Neural cell (in vitro differentiated cells): ENCODE results near the gene MAML2. TPM values are rescaled to one million over a fixed set of nuclear protein-coding genes. Genes with fewer than 3 reads are reported as not detected.

ENCODE experiments used
- H2AFZ ChIP-seq: fragments of 200-600, 300-800 bp; sonication (generic), shearing (Covaris generic); 2 replicates; pipeline ENCODE4 v1.6.0; 2014; ENCODE audit warnings: low read depth, mild to moderate bottlenecking, antibody characterized with exemption, low read length, moderate library complexity
- H3F3A ChIP-seq: fragments of 200-600 bp; shearing (Covaris generic); 2 replicates; pipeline ENCODE4 v1.6.1; 2016; ENCODE audit warnings: mild to moderate bottlenecking, moderate library complexity, mixed read lengths, antibody characterized with exemption, low read length; ENCODE audit not compliant: insufficient read depth, poor library complexity, severe bottlenecking
- H3K27ac ChIP-seq: fragments of 200-600, 300-800 bp; sonication (generic), shearing (Covaris generic); 2 replicates; pipeline ENCODE4 v1.5.1; 2014; ENCODE audit warnings: mild to moderate bottlenecking, low read length, moderate library complexity
- H3K27me3 ChIP-seq: fragments of 300-800, 200-600 bp; sonication (generic), shearing (Covaris generic); 2 replicates; pipeline ENCODE4 v1.6.0; 2014; ENCODE audit warnings: mild to moderate bottlenecking, low read depth, low read length, moderate library complexity; ENCODE audit not compliant: insufficient read depth
- H3K36me3 ChIP-seq: fragments of 300-800, 200-600 bp; sonication (generic), shearing (Covaris generic); 2 replicates; pipeline ENCODE4 v1.5.1; 2014; ENCODE audit warnings: mild to moderate bottlenecking, antibody characterized with exemption, low read length, moderate library complexity; ENCODE audit not compliant: insufficient read depth
- H3K4me2 ChIP-seq: fragments of 300-800, 200-600 bp; sonication (generic), shearing (Covaris generic); 2 replicates; pipeline ENCODE4 v1.6.0; 2014; ENCODE audit warnings: mild to moderate bottlenecking, low read length
- H3K4me3 ChIP-seq: fragments of 300-800, 200-600 bp; sonication (generic), shearing (Covaris generic); 2 replicates; pipeline ENCODE4 v1.5.1; 2014; ENCODE audit warnings: mild to moderate bottlenecking, low read length, moderate library complexity
- H3K79me2 ChIP-seq: fragments of 200-600 bp; shearing (Covaris generic); replicated peaks from 2 replicates; pipeline ENCODE4 v1.6.0; 2014; ENCODE audit warnings: mild to moderate bottlenecking, low read length, moderate library complexity; ENCODE audit not compliant: insufficient read depth
- H3K9ac ChIP-seq: fragments of 300-800, 200-600 bp; sonication (generic), shearing (Covaris generic); 2 replicates; pipeline ENCODE4 v1.6.1; 2016; ENCODE audit warnings: mild to moderate bottlenecking, low read length, mixed read lengths
- H3K9me2 ChIP-seq: fragments of 200-600 bp; shearing (Covaris generic); 2 replicates; pipeline ENCODE4 v1.6.1; 2016; ENCODE audit warnings: mild to moderate bottlenecking, low read length, mixed read lengths; ENCODE audit not compliant: insufficient read depth
- H3K9me3 ChIP-seq: fragments of 200-600, 300-800 bp; sonication (generic), shearing (Covaris generic); 2 replicates; pipeline ENCODE4 v1.6.1; 2016; ENCODE audit warnings: mild to moderate bottlenecking, mixed run types, low read length, moderate library complexity, mixed read lengths
- H4K20me1 ChIP-seq: fragments of 200-600 bp; shearing (Covaris generic); 2 replicates; pipeline ENCODE4 v1.6.1; 2016; ENCODE audit warnings: mild to moderate bottlenecking, mixed run types; ENCODE audit not compliant: insufficient read depth
- CTCF ChIP-seq: fragments of 450-650 bp; IDR thresholded peaks from 2 replicates; pipeline ENCODE4 v1.5.1; 2014; ENCODE audit warnings: antibody characterized with exemption, mild to moderate bottlenecking, moderate library complexity; ENCODE audit not compliant: poor library complexity, severe bottlenecking
- EP300 ChIP-seq: fragments of 450-650 bp; conservative IDR thresholded peaks from 2 replicates; pipeline ENCODE4 v1.6.1; 2014; ENCODE audit warnings: antibody characterized with exemption, mild to moderate bottlenecking, moderate library complexity; ENCODE audit not compliant: poor library complexity, severe bottlenecking
- EZH2 ChIP-seq: fragments of 200-600, 300-800 bp; shearing (Covaris generic), sonication (generic); IDR thresholded peaks from 2 replicates; pipeline ENCODE4 v1.6.1; 2014; ENCODE audit warnings: antibody characterized with exemption, low read length, borderline replicate concordance, mild to moderate bottlenecking; ENCODE audit not compliant: insufficient read depth, poor library complexity, severe bottlenecking
- MXI1 ChIP-seq: fragments of 450-650 bp; conservative IDR thresholded peaks from 2 replicates; pipeline ENCODE4 v1.6.1; 2014; ENCODE audit warnings: antibody characterized with exemption, mild to moderate bottlenecking; ENCODE audit not compliant: poor library complexity, severe bottlenecking
- POLR2AphosphoS5 ChIP-seq: IDR thresholded peaks from 2 replicates; pipeline ENCODE4 v1.6.1; 2012
- RAD21 ChIP-seq: fragments of 450-650 bp; conservative IDR thresholded peaks from 2 replicates; pipeline ENCODE4 v1.6.1; 2014; ENCODE audit warnings: antibody characterized with exemption, mild to moderate bottlenecking, moderate library complexity
- REST ChIP-seq: IDR thresholded peaks from 2 replicates; pipeline ENCODE4 v1.6.1; 2012; ENCODE audit warnings: borderline replicate concordance
- SMC3 ChIP-seq: fragments of 450-650 bp; conservative IDR thresholded peaks from 2 replicates; pipeline ENCODE4 v1.6.1; 2014; ENCODE audit warnings: antibody characterized with exemption, mild to moderate bottlenecking, moderate library complexity; ENCODE audit not compliant: poor library complexity
- TAF1 ChIP-seq: IDR thresholded peaks from 2 replicates; pipeline ENCODE4 v1.6.1; 2012; ENCODE audit warnings: low read depth
- polyA plus RNA-seq: library from polyadenylated mRNA; depleted of rRNA; stranded (reverse); fragments of >200 nt; gene quantifications from 2 replicates; pipeline ENCODE4 v1.2.3, GENCODE V29; 2014

The MAML2 gene
- polyA plus RNA-seq, 1 donor from 2014 or later = 3.6 TPM

GRCh38 chr11:96107143-96107824 lies 235.7 kb downstream of the MAML2 start:
- no peaks in the 10 kb centered on the region for H3K36me3 ChIP-seq
- H4K20me1 ChIP-seq = no peaks in the 10 kb centered on the region
- no peak overlapping the region for H3K4me2 ChIP-seq
- no peak overlapping the region for H3K4me3 ChIP-seq
- H3K9ac ChIP-seq = no peak overlapping the region
- no peaks in the 10 kb centered on the region for H3K9me2 ChIP-seq
- no peaks in the 10 kb centered on the region for H3K27me3 ChIP-seq
- peaks cover 3% of the 10 kb centered on the region for H3F3A ChIP-seq
- TF ChIP-seq TAF1 (no peak), POLR2AphosphoS5 (no peak), CTCF (no peak)
- no peak overlapping the region for H2AFZ ChIP-seq
- no peaks in the 10 kb centered on the region for H3K79me2 ChIP-seq
- no peaks in the 10 kb centered on the region for H3K9me3 ChIP-seq
- no peak overlapping the region for H3K27ac ChIP-seq

GRCh38 chr11:96106645-96107044 lies 236.3 kb downstream of the MAML2 start:
- no peaks in the 10 kb centered on the region for H3K79me2 ChIP-seq

More at GRCh38 chr11:96106645-96107044, 236.3 kb downstream of the MAML2 start:
- Histone ChIP-seq H3K27me3 (no peaks in the 10 kb centered on the region), H3K9me3 (no peaks in the 10 kb centered on the region), H3F3A (peaks cover 3% of the 10 kb centered on the region), H2AFZ (no peak overlapping the region), H3K9ac (no peak overlapping the region), H3K4me2 (peak overlapping the region; percentile 2), H3K9me2 (no peaks in the 10 kb centered on the region), H3K36me3 (no peaks in the 10 kb centered on the region), H4K20me1 (no peaks in the 10 kb centered on the region), H3K4me3 (no peak overlapping the region), H3K27ac (no peak overlapping the region)
- TF ChIP-seq MXI1 = no peak
- no peak for TF ChIP-seq EZH2
- TF ChIP-seq RAD21 = no peak
- no peak for TF ChIP-seq EP300
- TF ChIP-seq TAF1 = no peak
- no peak for TF ChIP-seq REST
- TF ChIP-seq CTCF = no peak
- no peak for TF ChIP-seq POLR2AphosphoS5
- TF ChIP-seq SMC3 = no peak
